ENCODE results near the gene SNCAIP.
"Not testable (repeated sequence)": the region's sequence is repeated elsewhere in the genome, so short reads cannot be mapped to it uniquely, and the experiment has no call there.

The SNCAIP gene

GRCh38 chr5:122362361-122362760, 50.3 kb downstream of the SNCAIP start:
- no peak for DNase-seq (ENCODE audit: low spot score)

DNA sequence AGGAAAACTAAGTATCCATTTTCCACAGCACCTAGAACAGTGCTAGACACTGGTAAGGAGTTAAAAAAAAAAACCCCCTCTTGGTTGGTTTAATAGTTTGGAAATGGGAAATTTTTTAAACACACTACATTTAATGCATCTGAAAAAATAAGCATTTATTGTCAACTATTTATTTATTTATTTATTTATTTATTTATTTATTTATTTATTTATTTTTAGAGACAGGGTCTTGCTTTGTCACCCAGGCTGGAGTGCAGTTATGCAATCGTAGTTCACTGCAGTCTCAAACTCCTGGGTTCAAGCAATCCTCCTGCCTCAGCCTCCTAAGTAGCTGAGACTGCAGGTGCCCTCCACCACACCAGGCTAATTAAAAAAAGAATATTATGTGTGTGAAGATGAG, 51.6 kb downstream of the SNCAIP start:
- no peak for DNase-seq (ENCODE audit: low spot score)

GRCh38 chr5:122366501-122366900, 54.5 kb downstream of the SNCAIP start:
- DNase-seq (ENCODE audit: low spot score): no peak

GRCh38 chr5:122367456-122367855, 55.4 kb downstream of the SNCAIP start:
- DNase-seq (ENCODE audit: low spot score): no peak

DNA sequence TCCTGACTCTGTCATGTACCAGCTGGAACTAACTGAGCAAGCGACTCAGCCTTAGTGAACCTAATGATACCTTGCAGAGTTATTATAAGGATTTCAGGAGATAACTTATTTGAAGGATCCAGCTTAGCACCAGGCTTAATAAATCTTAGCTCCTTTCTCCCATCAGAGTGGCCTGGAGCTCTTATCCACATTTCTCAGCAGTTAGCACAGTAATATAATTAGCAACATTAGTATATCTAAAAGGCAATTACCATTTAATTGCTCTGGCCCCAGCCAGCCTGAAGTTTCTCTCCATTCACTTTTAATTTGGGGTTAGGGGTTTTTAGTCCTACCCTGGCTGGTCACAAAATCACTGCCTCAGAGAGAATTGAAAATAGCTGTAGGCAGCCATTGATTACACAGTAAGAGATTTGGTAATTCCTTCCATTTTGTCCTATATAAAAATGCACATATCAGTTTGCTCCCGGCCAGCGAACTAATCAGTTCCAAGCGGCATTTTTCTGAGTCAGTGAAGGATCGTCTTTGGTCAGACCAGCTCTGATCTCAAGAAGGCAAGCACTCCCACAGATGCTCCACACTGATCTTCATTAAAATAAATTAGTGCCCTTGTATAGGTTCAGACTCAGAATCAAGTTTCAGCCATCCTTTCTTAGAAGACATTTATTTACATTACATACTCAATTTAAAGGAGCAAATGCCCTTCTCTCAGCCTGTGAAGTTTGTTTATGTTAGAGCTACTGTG, 56.6 kb downstream of the SNCAIP start:
- no peak for DNase-seq (ENCODE audit: low spot score)

GRCh38 chr5:122369253-122369815, 57.3 kb downstream of the SNCAIP start:
- no peak for DNase-seq (ENCODE audit: low spot score)

- no peak for DNase-seq (ENCODE audit: low spot score)
Measured at GRCh38 chr5:122371511-122372151, 59.6 kb downstream of the SNCAIP start.

- no peak for DNase-seq (ENCODE audit: low spot score)
Measured at GRCh38 chr5:122374110-122374509, 62.1 kb downstream of the SNCAIP start.

- no peak for DNase-seq (ENCODE audit: low spot score)
Measured at GRCh38 chr5:122375801-122376200, 63.8 kb downstream of the SNCAIP start.

- DNase-seq (ENCODE audit: low spot score): no peak
Measured at GRCh38 chr5:122376250-122376649, 64.2 kb downstream of the SNCAIP start.

- no peak for DNase-seq (ENCODE audit: low spot score)
Measured at GRCh38 chr5:122377026-122377425, 65.0 kb downstream of the SNCAIP start.

DNA sequence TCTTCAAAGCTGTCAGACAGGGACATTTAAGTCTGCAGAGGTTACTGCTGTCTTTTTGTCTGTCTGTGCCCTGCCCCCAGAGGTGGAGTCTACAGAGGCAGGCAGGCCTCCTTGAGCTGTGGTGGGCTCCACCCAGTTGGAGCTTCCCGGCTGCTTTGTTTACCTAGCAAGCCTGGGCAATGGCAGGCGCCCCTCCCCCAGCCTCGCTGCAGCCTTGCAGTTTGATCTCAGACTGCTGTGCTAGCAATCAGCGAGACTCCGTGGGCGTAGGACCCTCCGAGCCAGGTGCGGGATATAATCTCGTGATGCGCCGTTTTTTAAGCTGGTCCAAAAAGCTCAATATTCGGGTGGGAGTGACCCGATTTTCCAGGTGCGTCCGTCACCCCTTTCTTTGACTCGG, 70.9 kb downstream of the SNCAIP start:
- not testable (repeated sequence) for DNase-seq (ENCODE audit: low spot score)

GRCh38 chr5:122384739-122385235, 72.8 kb downstream of the SNCAIP start:
- no peak for DNase-seq (ENCODE audit: low spot score)

- no peak for DNase-seq (ENCODE audit: low spot score)
Measured at GRCh38 chr5:122385286-122385685, 73.2 kb downstream of the SNCAIP start.

- DNase-seq (ENCODE audit: low spot score): no peak
Measured at GRCh38 chr5:122385808-122386207, 73.8 kb downstream of the SNCAIP start.

GRCh38 chr5:122390154-122390553, 78.1 kb downstream of the SNCAIP start:
- DNase-seq (ENCODE audit: low spot score): no peak

DNA sequence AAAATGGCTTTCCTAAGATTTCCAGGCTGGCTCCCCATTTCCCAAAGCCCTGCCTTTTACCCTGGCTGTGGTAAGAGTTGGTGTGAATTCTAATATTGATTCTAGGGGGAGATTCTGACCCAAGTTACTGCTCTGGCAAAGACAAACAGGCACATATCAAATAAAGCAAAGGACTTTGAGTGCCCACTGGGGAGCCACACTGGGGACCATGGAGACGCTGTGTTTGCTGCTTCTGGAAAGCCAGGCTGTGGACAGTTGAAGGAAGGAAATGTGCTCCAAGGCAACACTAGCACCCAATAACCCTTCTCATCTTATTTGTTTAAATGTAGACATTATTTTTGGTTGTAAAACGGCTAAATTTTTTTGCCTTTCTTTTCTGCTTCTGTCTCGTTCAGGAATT, 78.7 kb downstream of the SNCAIP start:
- DNase-seq (ENCODE audit: low spot score): no peak

GRCh38 chr5:122391621-122392020, 79.6 kb downstream of the SNCAIP start:
- no peak for DNase-seq (ENCODE audit: low spot score)

GRCh38 chr5:122392224-122392623, 80.2 kb downstream of the SNCAIP start:
- no peak for DNase-seq (ENCODE audit: low spot score)

DNA sequence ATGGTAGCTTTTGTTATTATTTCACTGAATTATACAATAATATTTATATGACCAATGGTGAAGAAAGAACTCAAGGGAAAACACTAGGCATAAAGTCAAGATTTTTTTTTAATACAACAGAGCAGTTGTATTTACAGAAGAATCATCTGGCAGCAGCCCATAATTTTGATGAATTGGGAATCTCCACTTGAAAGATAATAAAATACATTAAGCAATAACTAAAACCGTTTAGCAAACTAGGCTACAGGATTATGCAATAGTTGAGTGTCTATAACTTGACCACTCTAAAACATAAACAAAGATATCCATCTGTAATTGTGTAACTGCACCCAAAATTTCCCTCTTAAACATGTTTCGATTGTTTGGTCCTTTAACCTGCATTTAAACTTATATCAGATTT, 80.8 kb downstream of the SNCAIP start:
- no peak for DNase-seq (ENCODE audit: low spot score)

- DNase-seq (ENCODE audit: low spot score): no peak
Measured at GRCh38 chr5:122394284-122394930, 82.4 kb downstream of the SNCAIP start.

GRCh38 chr5:122398016-122398415, 86.0 kb downstream of the SNCAIP start:
- no peak for DNase-seq (ENCODE audit: low spot score)

DNA sequence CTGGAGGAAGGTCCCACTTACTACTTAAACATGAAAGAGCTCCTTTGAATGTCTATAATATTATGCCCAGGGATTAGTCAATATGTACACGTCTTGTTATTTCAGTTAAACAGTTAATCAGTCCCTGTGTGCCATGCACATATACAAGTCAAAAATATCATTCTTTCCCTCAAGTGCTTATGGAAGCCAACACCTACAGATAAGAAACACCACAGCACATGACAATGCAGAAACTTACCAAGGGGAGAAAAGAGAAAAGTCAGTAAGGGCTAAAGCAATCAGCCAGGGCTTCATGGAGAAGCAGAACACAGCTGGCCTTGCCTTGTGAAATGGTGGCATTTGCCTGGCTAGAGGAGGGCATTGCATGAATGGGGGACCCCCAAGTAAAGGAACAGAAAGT, 88.3 kb downstream of the SNCAIP start:
- DNase-seq (ENCODE audit: low spot score): no peak
